T-helper 2 cell treated with Interferon-gamma antibody and Interleukin-4, amounts not matched to agents 100 ng/mL and 5 ng/mL, for 36 hours (primary cell): Measurements from ENCODE around the gene ATP2A2. TPM values are rescaled to one million over a fixed set of nuclear protein-coding genes. Genes with fewer than 3 reads are reported as not detected.
"Not testable (repeated sequence)": the region's sequence is repeated elsewhere in the genome, so short reads cannot be mapped to it uniquely, and the experiment has no call there.

ENCODE experiments used
- intact Hi-C: fragments of 100-400 bp; cut with micrococcal nuclease; formaldehyde crosslinking; loops from one replicate; pipeline ENCODE4 v1.15.1; 2023
- total RNA-seq: library from RNA; stranded (reverse); gene quantifications from 2 replicates; pipeline ENCODE4 v1.2.3, GENCODE V29; 2022

The ATP2A2 gene
- 180 and 186 TPM in 2 replicates for total RNA-seq

DNA sequence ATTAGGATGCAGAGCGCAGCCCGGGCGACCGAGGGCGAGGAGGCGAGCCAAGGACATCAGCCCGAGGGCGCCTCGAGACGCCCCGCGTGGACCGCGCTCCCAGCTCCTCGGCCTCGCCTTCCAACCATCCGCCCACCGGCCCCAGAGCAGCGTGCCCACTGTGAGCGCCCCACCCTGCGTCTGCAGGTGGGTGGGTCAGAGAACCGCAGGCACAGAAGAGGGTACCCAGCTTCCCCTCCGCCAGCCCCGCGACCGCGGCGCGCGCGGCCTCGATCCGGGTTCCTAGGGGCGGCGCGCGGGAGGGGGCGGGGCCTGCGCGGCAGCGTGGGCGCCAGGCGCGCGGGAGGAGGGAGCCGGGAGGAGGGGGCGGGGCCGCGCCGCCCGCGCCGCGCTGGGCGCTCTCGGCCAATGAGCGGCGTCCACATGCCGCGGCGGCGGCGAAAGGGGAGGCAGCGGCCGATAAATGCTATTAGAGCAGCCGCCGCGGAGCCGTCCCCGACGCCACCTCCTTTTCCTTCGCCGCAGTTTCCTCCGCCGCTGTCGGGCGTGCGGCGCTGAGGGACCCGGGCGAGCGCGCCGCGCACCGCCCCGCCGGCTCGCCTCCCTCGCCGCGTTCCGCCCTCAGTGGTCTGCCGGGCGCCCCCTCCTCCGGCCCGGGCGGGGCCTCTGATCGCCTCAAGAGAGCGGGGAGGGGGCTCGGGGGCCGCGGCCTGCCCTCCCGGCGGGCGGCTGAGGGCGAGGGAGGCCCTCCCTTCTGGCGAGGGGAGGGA lies at the start of gene ATP2A2:
Gene ATP2A2 (plus strand): TSS at position 469 of the 770 bp plus-strand sequence. CDS start 543 bp downstream, outside the sequence.
- intact Hi-C loops: loop anchor here (1.0 to 5.0 kb wide), 6 partner anchors 122 to 461 kb away; partner anchors contain the start of genes ANAPC7, FAM216A, GIT2 and GPN3

DNA sequence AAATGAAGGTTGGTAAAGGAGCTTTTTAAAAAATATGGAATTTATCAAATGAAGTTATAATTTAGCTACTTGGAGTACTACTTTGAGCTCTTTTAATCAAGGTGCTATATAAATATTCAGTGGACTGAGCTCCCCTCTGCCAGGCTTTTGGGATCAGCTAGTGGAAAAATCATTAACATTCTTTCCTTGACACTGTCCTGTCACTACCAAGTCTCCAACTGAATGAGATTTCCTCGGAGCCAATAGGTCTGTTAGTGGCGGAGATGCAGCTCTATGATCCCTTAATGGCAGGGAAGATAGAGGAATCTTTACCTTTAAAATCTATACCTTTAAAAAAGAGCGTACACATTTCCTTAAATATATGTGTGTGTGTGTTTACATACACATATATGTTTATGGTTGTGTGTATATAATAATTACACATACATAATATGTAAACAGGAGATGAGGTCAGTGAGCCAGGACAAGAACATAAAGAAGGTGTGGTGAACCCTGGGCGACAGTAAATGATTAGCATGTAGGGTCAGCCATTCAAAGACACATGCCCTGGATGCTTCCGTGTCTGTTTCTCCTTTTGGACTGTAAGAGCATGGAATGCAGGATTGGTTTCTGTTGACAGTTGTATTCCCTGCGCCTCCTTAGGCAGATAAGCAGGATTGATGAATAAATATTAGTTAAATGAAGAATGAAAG lies 47.7 kb upstream of the ATP2A2 start:
- intact Hi-C loops: no loop called here

DNA sequence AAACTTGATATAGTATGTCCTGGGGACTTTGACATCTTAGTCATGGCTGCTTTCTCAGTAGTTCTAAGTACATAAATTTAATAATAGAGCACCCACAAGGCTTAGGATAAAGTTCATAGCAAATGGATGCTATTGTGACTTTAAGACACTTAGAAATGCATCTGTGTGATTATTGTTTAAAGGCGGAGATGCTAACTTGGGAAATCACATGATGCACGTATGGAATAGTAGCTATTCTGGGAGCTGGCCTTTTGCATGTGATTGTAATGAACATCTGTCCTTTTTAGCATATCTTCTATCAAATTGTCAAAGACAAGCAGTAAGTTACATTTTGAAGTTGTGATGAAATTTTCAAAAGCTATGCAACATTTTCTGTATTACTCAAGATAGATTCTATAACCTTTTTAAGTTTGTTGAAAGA lies 46.7 kb upstream of the ATP2A2 start:
- intact Hi-C loops: no loop called here

DNA sequence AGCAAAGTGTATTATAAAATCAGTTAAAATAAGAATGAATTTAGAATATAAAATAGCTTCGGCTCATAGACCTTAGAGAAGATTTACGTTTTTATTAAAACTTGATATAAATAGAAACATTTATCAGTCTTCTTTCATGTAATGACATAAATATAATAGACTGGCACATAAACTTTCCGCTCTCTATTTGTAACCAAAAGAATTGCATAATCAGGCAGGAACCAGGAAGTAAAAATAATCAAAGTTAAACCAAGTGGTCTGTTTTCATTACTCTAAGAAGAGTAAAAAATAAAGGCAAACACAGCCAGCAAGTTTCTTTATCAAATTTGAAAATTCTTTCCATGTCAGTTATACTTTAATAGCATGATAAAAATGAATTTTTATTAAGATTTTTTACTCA lies 46.3 kb upstream of the ATP2A2 start:
- intact Hi-C loops: no loop called here

DNA sequence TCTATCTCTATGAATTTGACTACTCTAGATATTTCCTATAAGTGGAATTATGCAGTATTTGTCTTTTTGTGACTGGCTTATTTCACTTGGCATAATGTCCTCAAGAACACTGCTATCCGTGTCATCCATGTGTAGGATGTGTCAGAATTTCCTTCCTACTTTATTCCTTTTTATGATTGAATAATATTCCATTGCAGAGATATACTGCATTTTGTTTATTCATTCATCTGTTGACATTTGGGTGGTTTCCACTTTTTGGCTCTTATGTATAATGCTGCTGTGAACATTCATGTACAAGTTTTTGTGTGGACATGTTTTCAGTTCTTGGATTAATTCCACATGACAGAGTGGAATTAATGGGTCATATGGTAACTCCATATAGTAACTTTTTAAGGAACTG lies 45.7 kb upstream of the ATP2A2 start:
- intact Hi-C loops: no loop called here

DNA sequence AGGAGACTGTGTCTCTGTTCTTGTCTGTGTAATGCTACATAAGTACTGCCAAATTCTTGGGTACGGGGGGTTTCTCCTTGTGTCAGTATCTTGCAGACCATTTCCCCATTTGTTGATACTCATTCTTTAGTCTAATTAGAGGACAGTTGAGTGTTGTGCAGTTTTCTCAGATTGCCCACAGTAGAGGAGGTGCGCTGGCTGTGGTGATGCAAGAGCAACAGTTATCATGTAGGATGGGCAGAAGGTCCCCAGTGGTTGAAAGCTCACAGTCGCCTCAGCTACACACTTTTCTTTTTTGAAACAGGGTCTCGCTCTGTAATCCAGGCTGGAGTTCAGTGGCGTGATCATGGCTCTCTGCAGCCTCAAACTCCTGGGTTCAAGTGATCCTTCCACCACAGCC lies 37.8 kb upstream of the ATP2A2 start:
- intact Hi-C loops: no loop called here

DNA sequence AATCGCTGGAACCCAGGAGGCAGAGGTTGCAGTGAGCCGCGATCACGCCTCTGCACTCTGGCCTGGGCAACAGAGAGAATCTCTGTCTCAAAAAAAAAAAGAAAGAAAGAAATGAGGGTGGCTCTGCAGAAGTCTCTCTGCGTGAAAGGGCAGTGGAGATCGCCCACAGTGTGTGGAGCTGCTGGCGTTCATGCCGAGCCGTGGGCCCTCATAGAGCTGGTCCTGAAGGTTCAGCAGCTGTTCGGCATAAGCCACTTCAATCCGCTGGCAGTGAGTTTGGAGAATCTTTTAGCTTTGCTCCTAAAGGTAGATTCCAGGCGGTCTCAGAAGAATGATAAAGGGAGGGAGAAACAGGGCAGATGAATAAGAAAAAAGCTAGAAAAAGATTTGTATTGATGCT lies 36.7 kb upstream of the ATP2A2 start:
- intact Hi-C loops: no loop called here

DNA sequence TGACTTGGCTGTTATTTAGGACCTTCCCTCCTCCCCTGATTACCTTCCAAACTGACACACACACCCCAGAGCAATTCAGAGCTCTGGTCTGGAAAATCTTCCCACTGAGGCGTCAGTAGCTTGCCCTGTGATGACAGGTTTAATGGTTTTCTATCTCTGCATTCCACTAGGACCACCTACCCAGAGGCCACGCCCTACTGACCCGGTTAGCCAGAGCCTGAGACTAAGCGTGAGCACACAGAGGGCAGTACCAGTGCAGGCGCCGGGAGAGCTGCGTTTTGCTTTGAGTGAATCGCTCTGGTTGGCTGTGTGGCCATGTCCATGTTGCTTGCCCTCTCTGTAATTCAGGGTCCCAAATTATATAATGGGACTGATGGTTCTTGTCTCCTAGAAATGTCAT lies 36.2 kb upstream of the ATP2A2 start:
- intact Hi-C loops: loop anchor here (1.0 kb wide), 1 partner anchor 145 kb away; no protein-coding TSS in a partner anchor

DNA sequence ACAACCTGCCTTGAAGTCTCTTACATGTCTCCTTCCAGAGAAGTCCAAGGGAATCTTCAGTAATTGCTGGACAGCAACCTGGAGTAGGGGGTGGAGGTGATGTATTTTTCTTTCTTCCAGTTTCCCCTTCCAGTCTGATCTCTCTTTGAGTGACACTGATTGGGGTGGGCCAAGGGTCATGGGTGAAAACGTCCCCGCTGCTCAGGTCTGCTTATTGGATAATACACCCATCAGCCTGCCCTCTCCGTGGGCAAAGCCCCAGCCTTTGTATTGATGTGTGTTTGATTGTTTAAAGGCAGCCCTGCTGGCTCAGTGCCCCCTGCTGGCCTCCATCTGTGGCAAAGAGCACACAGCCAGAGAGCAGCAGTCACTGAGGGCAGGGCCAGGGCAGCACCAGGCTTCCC lies 35.7 kb upstream of the ATP2A2 start:
- intact Hi-C loops: loop anchor here (1.0 kb wide), 1 partner anchor 145 kb away; no protein-coding TSS in a partner anchor

DNA sequence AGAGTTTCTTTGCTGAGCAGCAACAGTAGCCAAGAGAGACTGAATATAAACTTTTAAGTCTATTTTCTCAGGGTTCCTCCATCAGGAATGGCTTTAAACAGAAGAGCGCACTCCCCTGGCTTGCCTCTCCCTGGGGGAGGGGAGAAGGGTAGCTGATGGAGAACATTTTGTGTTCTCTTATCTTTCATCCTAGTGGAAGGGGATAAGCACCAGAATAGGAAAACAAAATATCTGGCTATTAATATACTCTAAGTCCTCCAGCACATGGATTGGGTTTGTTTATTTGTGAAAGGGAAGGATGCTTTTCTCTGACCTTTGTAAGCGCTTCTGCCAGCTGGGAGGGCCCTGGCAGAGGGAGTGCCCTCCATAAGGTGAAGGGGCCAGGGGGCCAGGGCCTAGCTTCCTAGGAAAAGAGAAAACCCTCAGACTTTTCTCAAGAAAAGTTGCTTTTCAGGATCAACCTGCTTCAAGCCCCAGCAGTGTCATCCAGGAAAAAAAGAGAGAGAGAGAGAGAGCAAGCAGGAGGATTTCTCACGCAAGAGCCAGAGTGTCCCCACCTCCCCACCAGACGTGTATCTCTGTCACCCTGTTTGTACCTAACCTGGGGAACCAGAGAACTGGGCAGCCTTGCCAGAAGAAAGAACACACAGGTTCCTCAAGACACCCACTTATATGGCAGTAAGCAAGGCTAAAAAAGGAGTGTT lies 34.3 kb upstream of the ATP2A2 start:
- intact Hi-C loops: no loop called here

DNA sequence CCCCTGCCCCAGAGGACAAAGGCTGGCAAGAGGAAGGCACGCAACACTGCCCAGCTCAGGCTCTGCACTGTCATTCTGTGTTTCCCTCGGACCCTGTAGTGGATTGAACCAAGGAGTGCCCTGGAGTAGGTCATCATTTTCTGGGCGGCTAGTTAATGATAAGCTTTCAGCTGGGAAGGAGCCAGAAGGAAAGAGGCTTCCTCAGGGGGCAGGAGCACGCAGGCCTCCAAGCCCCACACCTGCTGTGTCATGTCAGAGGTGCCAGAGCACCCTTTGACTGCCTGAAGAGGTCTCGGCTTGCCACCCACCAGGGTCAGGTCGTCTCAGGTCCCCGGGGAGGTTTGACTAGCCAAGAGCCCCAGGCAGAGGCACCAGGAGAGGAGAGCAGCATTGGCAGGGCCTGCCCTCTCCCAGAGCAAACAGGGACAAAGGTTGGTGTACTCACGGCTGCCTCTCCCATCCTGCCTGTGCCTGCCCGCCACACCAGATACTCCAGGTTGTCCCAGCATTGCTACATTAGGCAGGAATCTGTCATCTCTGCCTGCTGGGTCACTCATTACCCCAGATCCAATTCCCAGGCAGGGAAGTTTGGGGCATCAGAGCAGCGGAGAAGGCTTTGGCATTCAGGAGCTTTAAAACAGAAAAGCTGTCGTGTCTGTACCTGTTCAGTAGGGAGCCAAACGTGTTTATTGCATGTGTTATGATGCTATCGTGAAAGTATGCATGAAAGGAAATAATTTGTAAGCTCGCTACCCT lies 33.5 kb upstream of the ATP2A2 start:
- intact Hi-C loops: no loop called here

DNA sequence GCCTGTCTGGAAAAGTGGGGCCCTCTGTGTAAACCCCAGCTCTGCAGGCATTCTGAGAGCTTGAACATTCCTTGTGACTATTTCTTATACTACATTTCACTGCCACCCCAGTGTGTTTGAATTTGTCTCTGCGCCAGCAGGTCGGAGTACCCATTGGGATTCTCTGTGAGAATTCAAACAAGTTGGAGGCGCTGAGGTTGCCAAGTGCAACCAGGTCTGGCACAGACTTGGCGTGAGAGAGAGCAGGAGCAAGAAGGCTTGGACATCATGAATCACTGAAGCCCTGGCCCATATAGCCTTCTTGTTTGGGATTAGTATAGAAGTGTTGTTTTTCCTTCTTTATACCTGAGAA lies 33.0 kb upstream of the ATP2A2 start:
- intact Hi-C loops: no loop called here

DNA sequence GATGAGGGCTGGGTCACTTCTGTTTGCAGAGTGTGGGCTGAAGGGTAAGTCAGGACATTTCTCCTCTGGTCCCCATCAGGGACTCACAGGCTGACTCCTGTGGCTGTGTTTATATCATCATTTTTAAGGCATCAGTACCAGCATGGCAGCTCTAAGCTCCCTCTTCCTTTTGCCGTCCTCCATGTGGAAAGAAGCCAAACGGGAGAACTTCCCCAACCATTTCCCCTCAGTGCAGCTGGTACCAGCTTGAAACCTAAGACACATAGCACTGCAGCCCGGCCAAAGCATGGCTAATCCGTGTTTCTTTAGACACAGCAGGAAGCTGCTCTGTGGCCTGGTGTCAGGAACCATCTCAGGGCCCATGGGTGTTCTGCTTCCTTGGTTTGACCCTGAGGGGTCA lies 31.9 kb upstream of the ATP2A2 start:
- intact Hi-C loops: no loop called here

DNA sequence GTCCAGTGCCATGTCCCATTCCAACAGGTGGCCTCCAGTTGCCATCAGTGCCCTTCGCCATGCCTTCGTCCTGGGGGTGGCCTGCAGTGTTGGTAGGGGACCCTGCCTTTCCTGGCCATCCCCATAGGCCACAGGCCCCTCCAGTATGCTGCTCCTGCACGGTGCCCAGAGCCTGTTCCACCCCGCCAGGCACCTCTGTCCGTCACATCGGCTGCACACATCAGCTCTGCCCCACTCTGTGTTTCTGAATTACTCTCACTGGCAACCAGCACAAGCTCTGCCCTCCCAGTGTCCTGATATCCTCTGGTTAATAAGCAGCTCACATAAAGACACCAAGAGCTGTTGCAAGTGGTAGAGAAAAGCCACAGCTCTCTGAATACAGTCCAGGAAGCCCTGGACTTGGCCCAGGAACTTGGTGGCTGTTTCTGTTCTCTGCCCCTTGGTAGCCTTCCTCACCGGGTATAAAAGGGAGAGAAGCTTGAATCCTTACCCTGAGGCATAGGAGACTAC lies 31.3 kb upstream of the ATP2A2 start:
- intact Hi-C loops: no loop called here

DNA sequence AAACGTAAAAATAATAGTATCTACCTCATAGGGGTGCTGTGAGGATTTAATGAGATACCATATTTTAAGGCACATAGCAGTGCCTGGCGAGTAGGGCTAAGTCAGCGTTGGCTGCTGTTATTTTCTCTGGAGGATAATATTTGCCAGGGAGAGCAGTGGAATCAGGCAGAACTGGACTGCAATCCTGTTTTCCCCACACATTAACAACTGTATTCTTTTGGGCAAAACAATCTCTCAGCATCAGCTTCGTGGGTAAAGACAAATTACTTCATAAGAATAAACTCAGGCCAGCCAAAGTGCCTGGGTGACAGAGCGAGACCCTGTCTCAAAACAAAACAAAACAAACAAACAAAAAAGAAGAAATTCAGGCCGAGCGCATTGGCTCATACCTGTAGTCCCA lies 29.7 kb upstream of the ATP2A2 start:
- intact Hi-C loops: no loop called here

DNA sequence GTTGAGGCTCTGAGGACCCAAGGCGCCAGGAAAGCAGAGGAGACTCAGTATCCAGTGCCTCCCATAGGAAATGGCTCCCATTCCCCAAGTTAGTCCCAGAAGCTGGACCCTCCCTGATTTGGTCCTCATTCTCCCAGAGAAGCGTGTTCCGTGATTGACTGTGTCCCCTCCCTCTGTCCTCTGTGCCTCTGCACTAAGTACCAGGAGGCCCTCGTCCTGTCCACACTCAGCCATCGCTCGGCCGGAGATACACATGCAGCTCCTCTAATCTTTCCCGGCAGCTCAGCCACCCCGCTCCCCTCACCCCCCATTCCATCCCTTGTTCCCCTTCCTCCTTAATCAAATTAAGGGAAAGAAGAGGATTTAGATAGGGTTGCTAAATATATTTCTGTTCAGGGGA lies 28.3 kb upstream of the ATP2A2 start:
- intact Hi-C loops: no loop called here

DNA sequence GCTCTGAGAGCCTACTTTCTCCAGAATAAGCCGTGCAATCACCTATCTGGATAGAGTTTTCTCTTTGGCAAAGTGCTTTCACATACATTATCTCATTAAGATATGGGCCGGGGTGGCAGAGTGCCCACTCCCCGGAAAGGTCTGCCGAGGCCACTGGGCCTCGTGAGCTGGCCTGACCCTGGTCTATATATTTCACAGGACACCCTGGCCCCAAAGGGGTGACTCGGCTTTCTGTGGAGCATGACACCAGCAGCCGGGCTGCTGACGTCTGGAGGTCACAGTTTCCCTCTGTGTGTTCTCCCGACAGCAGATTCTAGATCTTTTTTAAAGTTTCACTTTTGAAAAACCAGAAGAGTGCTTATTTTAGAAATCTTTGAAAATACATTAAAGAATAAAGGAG lies 27.9 kb upstream of the ATP2A2 start:
- intact Hi-C loops: no loop called here

DNA sequence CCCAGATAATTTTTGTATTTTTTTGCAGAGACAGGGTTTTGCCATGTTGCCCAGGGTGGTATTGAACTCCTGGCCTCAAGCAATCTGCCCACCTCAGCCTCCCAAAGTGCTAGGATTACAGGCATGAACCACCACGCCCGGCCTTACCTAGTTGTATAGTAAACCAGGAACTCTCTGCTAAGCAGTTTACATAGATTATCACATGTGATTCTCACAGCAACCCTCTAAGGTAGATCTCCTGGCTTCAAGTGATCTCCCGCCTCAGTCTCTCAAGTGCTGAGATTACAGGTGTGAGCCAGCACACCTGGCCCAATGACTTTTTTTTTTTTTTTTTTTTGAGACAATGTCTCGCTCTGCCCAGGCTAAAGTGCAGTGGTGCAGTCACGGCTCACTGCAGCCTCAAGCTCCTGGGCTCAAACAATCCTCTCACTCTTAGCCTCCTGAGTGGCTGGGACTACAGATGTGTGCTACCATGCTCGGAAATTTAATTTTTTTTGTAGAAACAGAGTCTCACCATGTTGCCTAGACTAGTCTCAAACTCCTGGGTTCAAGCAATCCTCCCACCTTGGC lies 26.0 kb upstream of the ATP2A2 start:
- intact Hi-C loops: no loop called here

DNA sequence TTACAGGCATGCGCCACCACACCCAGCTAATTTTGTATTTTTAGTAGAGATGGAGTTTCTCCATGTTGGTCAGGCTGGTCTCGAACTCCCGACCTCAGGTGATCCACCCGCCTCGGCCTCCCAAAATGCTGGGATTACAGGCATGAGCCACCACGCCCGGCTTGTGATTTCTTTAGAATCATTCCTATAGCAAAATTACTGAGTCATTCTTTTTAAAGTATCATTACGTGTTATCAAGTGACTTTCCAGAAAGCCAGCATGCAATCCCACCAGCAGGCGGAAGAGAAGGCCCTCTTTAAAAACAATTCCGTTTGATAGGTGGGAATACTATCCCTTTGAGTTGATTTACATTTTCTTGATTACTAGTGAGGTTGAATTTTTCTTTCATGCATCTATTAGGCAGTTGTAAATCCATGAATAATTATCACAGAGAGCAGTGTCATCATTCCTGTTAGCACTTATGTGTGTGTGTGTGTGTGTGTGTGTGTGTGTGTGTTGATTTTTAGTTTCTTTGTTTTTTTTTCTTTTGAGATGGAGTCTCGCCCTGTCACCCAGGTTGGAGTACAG lies 25.1 kb upstream of the ATP2A2 start:
- intact Hi-C loops: not testable (repeated sequence)

DNA sequence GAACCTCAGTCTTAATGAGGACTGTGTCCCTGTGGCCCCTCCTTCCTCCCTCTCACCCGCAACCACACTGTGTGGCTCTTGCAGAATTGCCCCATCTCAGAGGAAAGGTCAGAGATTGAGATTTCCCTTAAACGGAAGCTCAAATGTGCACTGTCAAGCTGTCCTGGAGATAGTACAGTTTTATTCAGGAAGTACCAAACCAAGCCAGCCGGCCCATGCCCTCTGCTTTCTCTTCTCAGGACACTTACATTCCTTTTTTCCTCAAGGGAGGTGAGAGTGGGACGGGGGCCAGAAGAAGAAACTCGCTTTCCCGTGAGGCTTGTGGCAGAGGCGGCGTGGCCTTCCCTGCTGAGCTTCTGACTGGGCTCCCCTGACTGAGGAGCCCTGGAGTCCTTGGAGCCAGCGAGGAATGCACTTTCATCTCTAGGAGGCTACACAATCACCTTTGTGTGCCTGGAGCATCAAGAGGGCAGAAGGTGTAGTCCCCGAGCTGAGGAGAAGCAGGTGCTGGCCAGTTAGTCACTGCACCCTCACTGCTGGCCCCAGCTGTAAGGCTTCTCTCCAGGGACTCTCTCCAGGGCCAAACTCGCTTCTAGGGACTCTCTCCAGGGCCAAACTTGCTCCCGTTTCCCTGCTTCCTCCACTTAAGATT lies 24.1 kb upstream of the ATP2A2 start:
- intact Hi-C loops: no loop called here
